ENCODE data around the gene CLIC6. TPM values are rescaled to one million over a fixed set of nuclear protein-coding genes. Genes with fewer than 3 reads are reported as not detected.

CLIC6 gene
- total RNA-seq, 1 experiment from 2014 or later: not detected

GRCh38 chr21:34740198-34740597 is 71.4 kb downstream of the CLIC6 start:
- Histone ChIP-seq H4K20me1 (ENCODE audit: low read length) (no peaks in the 10 kb centered on the region), H3K36me3 (ENCODE audit: low read depth, low read length) (no peaks in the 10 kb centered on the region), H3K9me2 (replicated peaks; ENCODE audit: low read length) (no peaks in the 10 kb centered on the region), H3K9ac (ENCODE audit: low read length) (no peak overlapping the region), H3K4me3 (ENCODE audit: low read length) (no peak overlapping the region), H3K79me2 (ENCODE audit: low read length) (0 out of 2 replicates have a peak, but pooled peaks cover 4% of the 10 kb centered on the region), H3K27ac (ENCODE audit: low read length) (no peak overlapping the region), H3K27me3 (ENCODE audit: low read length) (no peaks in the 10 kb centered on the region), H2AFZ (ENCODE audit: low read length) (no peak overlapping the region), H3K4me2 (ENCODE audit: low read length) (no peak overlapping the region), H3K9me3 (ENCODE audit: low read length) (no peaks in the 10 kb centered on the region), H3F3A (ENCODE audit: low read length, unreplicated experiment) (no peaks in the 10 kb centered on the region), H3K4me1 (ENCODE audit: insufficient read depth, low read length) (peaks cover 49% of the 10 kb centered on the region)
- TF ChIP-seq EZH2phosphoT487 (IDR thresholded peaks at IDR 0.05; ENCODE audit: borderline replicate concordance, low read length) (no peak), EZH2 (IDR thresholded peaks at IDR 0.05; ENCODE audit: low read length, unreplicated experiment) (no peak), CTCF (conservative IDR thresholded peaks at IDR 0.05; ENCODE audit: low read depth, low read length) (no peak)
- intact Hi-C loops (cut with micrococcal nuclease): loop anchor here (10.0 kb wide), 1 partner anchor 1195 kb away; no protein-coding TSS in a partner anchor
- POLR2A ChIA-PET (ENCODE audit: unreplicated experiment): no interaction called here
- DNase-seq: no peak
- CTCF ChIA-PET: no interaction called here
- ATAC-seq: no peak
- BruUV-seq (replicated peaks): no TSS peak

DNA sequence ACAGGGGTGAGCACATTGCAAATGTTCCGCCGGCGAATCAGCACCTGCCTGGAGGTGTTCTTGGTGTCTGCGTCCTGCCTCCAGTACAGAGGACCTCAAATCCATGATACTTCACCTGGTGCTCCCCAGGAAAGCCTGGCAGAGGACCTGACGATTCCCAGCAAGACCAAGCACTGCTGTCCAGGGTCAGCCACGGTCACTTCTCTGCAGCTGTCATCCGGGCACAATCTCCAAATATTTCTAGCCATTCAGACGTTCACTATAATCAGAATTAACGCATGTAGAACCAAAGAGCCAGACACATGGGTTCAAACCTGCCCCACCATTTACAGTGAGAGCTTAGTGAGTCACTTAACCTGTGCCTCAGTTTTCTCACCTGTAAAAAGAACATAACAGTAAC is 74.5 kb downstream of the CLIC6 start:
- no peak overlapping the region for H2AFZ ChIP-seq (ENCODE audit: low read length)
- H3K4me2 ChIP-seq (ENCODE audit: low read length): peak overlapping the region; percentile 74
- H3K27ac ChIP-seq (ENCODE audit: low read length): peak overlapping the region; percentile 67
- TF ChIP-seq CTCF (conservative IDR thresholded peaks at IDR 0.05; ENCODE audit: low read depth, low read length) (no peak), EZH2 (IDR thresholded peaks at IDR 0.05; ENCODE audit: low read length, unreplicated experiment) (no peak), EZH2phosphoT487 (IDR thresholded peaks at IDR 0.05; ENCODE audit: borderline replicate concordance, low read length) (no peak)
- ChIA-PET CTCF (interaction anchor here (0.6 to 1.3 kb wide), 5 partner anchors 50 to 760 kb away, joined by 3 to 5 read pairs (median 4); no protein-coding TSS in a partner anchor), POLR2A (ENCODE audit: unreplicated experiment) (interaction anchor here (0.7 to 1.0 kb wide), 3 partner anchors 103 to 145 kb away, joined by 3 to 8 read pairs (median 3); no protein-coding TSS in a partner anchor)
- 0 out of 2 replicates have a peak, but pooled peaks cover 4% of the 10 kb centered on the region for H3K79me2 ChIP-seq (ENCODE audit: low read length)
- peaks cover 31% of the 10 kb centered on the region for H3K4me1 ChIP-seq (ENCODE audit: insufficient read depth, low read length)
- no peaks in the 10 kb centered on the region for H3K9me2 ChIP-seq (replicated peaks; ENCODE audit: low read length)
- ATAC-seq: no peak
- intact Hi-C loops (cut with micrococcal nuclease): loop anchor here (10.0 kb wide), 1 partner anchor 1192 kb away; no protein-coding TSS in a partner anchor
- no peaks in the 10 kb centered on the region for H3K9me3 ChIP-seq (ENCODE audit: low read length)
- DNase-seq: peak; percentile 16
- no peak overlapping the region for H3K9ac ChIP-seq (ENCODE audit: low read length)
- H3F3A ChIP-seq (ENCODE audit: low read length, unreplicated experiment): no peaks in the 10 kb centered on the region
- no TSS peak for BruUV-seq (replicated peaks)
- H3K4me3 ChIP-seq (ENCODE audit: low read length): no peak overlapping the region; the same call in 1 of the 2 replicates
- H3K36me3 ChIP-seq (ENCODE audit: low read depth, low read length): no peaks in the 10 kb centered on the region
- H3K27me3 ChIP-seq (ENCODE audit: low read length): no peaks in the 10 kb centered on the region
- no peaks in the 10 kb centered on the region for H4K20me1 ChIP-seq (ENCODE audit: low read length)

GRCh38 chr21:34743831-34744230 is 75.0 kb downstream of the CLIC6 start:
- peak; percentile 98 for DNase-seq

More at GRCh38 chr21:34743831-34744230, 75.0 kb downstream of the CLIC6 start:
- CTCF ChIA-PET: interaction anchor here (0.6 to 1.3 kb wide), 9 partner anchors 50 to 760 kb away, joined by 3 to 5 read pairs (median 3); no protein-coding TSS in a partner anchor
- H3K4me2 ChIP-seq (ENCODE audit: low read length): peak overlapping the region; percentile 74
- no TSS peak for BruUV-seq (replicated peaks)
- no peaks in the 10 kb centered on the region for H3F3A ChIP-seq (ENCODE audit: low read length, unreplicated experiment)
- H3K27ac ChIP-seq (ENCODE audit: low read length): peak overlapping the region; percentile 80
- no peaks in the 10 kb centered on the region for H4K20me1 ChIP-seq (ENCODE audit: low read length)
- 0 out of 2 replicates have a peak, but pooled peaks cover 4% of the 10 kb centered on the region for H3K79me2 ChIP-seq (ENCODE audit: low read length)
- no peak for TF ChIP-seq CTCF (conservative IDR thresholded peaks at IDR 0.05; ENCODE audit: low read depth, low read length)
- no peak for TF ChIP-seq EZH2 (IDR thresholded peaks at IDR 0.05; ENCODE audit: low read length, unreplicated experiment)
- no peak for TF ChIP-seq EZH2phosphoT487 (IDR thresholded peaks at IDR 0.05; ENCODE audit: borderline replicate concordance, low read length)
- peaks cover 31% of the 10 kb centered on the region for H3K4me1 ChIP-seq (ENCODE audit: insufficient read depth, low read length)
- peak overlapping the region; percentile 34 for H3K9ac ChIP-seq (ENCODE audit: low read length)
- POLR2A ChIA-PET (ENCODE audit: unreplicated experiment): interaction anchor here (0.6 to 1.0 kb wide), 5 partner anchors 52 to 272 kb away, joined by 3 to 8 read pairs (median 3); no protein-coding TSS in a partner anchor
- no peaks in the 10 kb centered on the region for H3K27me3 ChIP-seq (ENCODE audit: low read length)
- no peaks in the 10 kb centered on the region for H3K9me3 ChIP-seq (ENCODE audit: low read length)
- no peaks in the 10 kb centered on the region for H3K9me2 ChIP-seq (replicated peaks; ENCODE audit: low read length)
- H2AFZ ChIP-seq (ENCODE audit: low read length): peak overlapping the region; percentile 59
- no peaks in the 10 kb centered on the region for H3K36me3 ChIP-seq (ENCODE audit: low read depth, low read length)
- peak overlapping the region; percentile 50 for H3K4me3 ChIP-seq (ENCODE audit: low read length)
- intact Hi-C loops (cut with micrococcal nuclease): loop anchor here (2.0 to 10.0 kb wide), 2 partner anchors 135 to 1191 kb away; no protein-coding TSS in a partner anchor
- peak; percentile 94 for ATAC-seq
